H4 (cell line): ENCODE data around the gene MLH3. TPM values are rescaled to one million over a fixed set of nuclear protein-coding genes. Genes with fewer than 3 reads are reported as not detected.
A peak's percentile ranks its signal among the peaks of the same experiment; 100 is the strongest.
"Not testable (repeated sequence)": the region's sequence is repeated elsewhere in the genome, so short reads cannot be mapped to it uniquely, and the experiment has no call there.

Experiments used
- DNase-seq: peaks from one replicate; pipeline ENCODE4 v3.0.0-alpha.2; 2015; ENCODE audit warnings: low spot score
- total RNA-seq: library from RNA; depleted of rRNA; stranded (reverse); fragments of >200 nt; shearing (Covaris generic); gene quantifications from 2 replicates; pipeline ENCODE4 v1.2.3, GENCODE V29; 2014

Gene MLH3
- total RNA-seq, 1 experiment from 2014 or later, result 11.8 TPM

GRCh38 chr14:75025876-75026275 lies 25.4 kb downstream of the MLH3 start:
- DNase-seq, result no peak

GRCh38 chr14:75025082-75025481 lies 26.2 kb downstream of the MLH3 start:
- DNase-seq, result no peak

GRCh38 chr14:75023108-75023507 lies 28.2 kb downstream of the MLH3 start:
- DNase-seq, result no peak

GRCh38 chr14:75022655-75023054 lies 28.6 kb downstream of the MLH3 start:
- DNase-seq, result peak; percentile 19

GRCh38 chr14:75018694-75019093 lies 32.6 kb downstream of the MLH3 start:
- DNase-seq, result no peak

- no peak for DNase-seq
These were observed 34.5 kb downstream of the MLH3 start for GRCh38 chr14:75016815-75017214.

GRCh38 chr14:75015496-75015895 lies 35.8 kb downstream of the MLH3 start:
- no peak for DNase-seq

- DNase-seq, result no peak
These were observed 38.0 kb downstream of the MLH3 start for GRCh38 chr14:75013290-75013689.

GRCh38 chr14:75011356-75011994 lies 39.8 kb downstream of the MLH3 start:
- DNase-seq, result no peak

- DNase-seq, result no peak
These were observed 40.7 kb downstream of the MLH3 start for GRCh38 chr14:75010472-75011093.

- no peak for DNase-seq
These were observed 42.1 kb downstream of the MLH3 start for GRCh38 chr14:75009176-75009575.

GRCh38 chr14:75005357-75005756 lies 45.9 kb downstream of the MLH3 start:
- no peak for DNase-seq

- no peak for DNase-seq
These were observed 47.8 kb downstream of the MLH3 start for GRCh38 chr14:75003250-75004027.

- DNase-seq, result peak; percentile 93
These were observed 48.6 kb downstream of the MLH3 start, which contains the start of gene EIF2B2 for GRCh38 chr14:75002392-75003249. Gene EIF2B2 (plus strand): TSS chr14:75002921. CDS start chr14:75002991, 70 bp downstream.

- no peak for DNase-seq
These were observed 49.4 kb downstream of the MLH3 start for GRCh38 chr14:75001899-75002298.

GRCh38 chr14:75001261-75001660 lies 50.0 kb downstream of the MLH3 start:
- DNase-seq, result no peak

- DNase-seq, result not testable (repeated sequence)
These were observed 55.5 kb downstream of the MLH3 start for GRCh38 chr14:74995781-74996180.

GRCh38 chr14:74994182-74994581 lies 57.1 kb downstream of the MLH3 start:
- not testable (repeated sequence) for DNase-seq

GRCh38 chr14:74988993-74989392 lies 62.3 kb downstream of the MLH3 start:
- no peak for DNase-seq

- DNase-seq, result no peak
These were observed 63.1 kb downstream of the MLH3 start for GRCh38 chr14:74988131-74988530.

- DNase-seq, result no peak
These were observed 65.5 kb downstream of the MLH3 start for GRCh38 chr14:74985806-74986205.

GRCh38 chr14:74985028-74985310 lies 66.3 kb downstream of the MLH3 start:
- no peak for DNase-seq
